Retina (tissue), 1 donor: ENCODE results near the gene C2CD2.
"Not testable (repeated sequence)": the region's sequence is repeated elsewhere in the genome, so short reads cannot be mapped to it uniquely, and the experiment has no call there.

ENCODE experiments used
- DNase-seq: peaks from one replicate; pipeline ENCODE4 v3.0.0-alpha.2; 2016

C2CD2 gene

DNA sequence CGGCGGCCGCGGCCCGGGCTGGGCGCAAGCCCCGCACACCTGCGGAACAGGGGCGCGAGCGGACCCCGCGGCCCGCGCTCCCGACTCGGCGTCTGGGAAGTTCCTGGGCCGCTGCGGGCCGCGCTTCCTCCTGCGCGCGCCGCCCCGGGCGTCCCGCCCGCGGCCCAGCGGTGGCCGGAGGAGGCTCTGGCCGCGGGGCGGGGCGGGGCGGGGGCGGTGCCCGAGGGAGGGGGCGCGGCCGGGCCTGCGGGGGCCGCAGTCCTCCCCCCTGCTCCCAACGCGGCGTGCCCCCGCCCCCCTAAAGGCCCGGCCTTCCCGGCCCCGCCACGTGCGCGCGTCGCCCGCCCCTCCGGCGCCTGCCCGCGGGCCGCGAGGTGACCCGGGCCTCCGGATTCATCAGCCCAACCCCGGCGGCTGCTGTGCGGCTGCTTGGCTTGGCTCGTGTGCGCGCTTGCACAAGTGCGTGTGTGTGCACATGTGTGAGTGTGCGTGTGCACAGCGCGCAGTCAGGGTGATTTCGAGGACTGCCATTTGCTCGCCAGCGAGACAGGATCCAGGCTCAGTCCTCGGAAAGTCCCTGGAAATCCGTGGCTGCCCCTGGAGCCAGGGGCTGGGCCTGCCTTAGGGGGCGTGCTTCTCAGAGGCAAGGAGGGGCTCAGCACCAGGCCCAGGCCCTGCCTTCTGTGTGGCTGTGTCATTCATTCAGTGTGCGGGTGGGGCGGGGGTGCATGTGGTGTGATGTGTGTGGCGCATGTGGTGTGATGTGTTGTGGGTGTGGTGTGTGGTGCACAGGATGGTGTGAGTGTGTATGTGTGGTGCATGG, at the start of gene C2CD2:
Gene C2CD2 (minus strand): TSS at position 188 of the 823 bp plus-strand sequence. CDS start 370 bp downstream, outside the sequence.
- peak; percentile 86 for DNase-seq

DNA sequence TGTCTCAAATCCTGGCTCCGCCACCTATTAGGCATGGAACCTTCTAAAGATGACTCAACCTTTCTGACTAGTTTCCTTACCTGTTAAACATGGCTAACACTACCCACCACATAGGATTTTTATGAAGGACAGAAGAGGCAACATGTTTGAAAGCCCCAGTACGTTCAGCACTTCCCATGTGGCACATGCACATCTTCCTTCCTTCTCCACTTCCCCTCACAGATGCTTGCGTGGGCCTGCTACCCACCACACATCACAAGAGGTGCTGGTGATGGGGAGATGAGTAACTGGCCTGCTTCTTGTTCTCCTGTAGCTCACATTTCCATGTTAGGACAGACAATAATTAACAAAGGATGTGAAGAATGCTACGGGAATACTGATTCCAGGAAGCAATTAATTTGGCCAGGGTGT, 49.2 kb upstream of the C2CD2 start:
- no peak for DNase-seq

DNA sequence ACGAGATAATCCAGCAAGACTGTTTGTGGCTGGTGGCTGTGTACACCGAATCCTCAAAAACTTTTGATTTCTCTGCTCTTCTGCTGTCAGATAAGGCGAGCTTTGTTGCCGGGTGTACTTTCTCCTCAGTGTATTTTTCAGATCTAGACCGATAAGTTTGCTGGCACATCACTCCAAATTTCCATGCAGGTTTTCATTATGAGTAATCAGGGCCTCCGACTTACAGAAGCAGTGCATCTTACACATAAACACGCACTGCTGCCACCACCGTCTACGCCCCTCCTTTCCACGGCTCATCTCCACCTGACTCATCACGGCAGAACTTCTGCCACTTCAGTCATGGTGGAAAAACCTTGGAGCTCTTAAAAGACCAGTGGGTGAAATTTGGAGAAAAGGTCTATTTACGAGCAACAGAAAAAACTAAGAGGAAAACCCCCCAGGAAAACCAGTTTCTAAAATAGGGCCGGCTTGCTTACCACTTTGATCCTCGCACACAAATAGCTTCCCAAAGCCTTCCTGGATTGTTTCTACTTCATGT, 48.7 kb upstream of the C2CD2 start:
- no peak for DNase-seq

DNA sequence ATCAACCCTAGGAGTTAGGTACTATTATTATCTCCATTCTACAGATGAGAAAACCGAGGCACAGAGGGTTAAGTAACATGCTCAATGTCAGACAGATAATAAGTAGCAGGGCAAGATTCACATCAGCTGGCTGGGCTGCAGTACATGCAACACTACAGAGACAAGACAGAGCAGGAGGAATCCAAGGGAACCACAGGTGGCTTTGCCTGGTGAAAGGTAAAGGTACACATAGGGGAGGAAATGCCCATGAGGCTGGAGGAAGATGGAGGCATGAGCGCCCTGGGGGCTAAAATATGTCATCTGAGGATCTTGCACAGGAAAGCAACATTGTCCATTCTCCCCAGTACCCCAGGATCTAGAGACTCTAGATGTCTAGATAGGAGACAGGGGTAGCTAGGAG, 48.0 kb upstream of the C2CD2 start:
- no peak for DNase-seq

DNA sequence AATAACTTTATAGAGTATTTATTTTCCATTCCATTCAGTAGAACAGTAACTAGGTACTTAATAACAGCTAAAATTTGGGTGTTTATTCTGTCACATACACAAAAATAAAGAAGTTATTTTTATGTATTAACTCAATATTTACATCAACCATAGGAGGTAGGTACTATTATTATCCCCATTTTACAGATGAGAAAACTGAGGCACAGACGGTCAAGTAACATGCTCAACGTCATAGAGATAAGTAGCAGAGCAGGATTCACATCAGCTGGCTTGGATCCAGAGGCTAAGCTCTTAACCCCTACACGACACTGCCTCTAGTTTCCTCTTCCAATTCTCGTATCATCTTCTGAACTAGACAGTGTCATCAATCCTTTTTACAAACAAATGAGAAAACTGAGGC, 47.1 kb upstream of the C2CD2 start:
- DNase-seq, result no peak

DNA sequence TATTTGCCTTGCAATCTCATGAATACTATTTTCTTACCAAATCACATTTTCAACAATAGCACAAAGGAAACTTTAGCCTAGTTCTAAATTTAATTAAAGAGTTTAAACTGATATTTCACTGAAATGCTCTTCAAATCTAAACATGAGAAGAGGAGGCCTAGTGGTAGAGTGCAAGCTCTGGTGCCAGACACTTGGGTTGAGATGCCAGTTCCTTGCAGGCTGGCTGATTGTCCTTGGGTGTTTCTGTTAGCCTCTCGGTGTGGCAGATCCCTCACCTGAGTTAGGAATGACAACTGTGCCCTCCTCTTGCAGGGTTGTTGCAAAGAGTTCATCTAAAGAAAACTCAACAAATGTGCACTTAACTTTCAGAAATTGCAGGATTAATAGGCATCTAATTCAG, 43.8 kb upstream of the C2CD2 start:
- DNase-seq, result no peak

DNA sequence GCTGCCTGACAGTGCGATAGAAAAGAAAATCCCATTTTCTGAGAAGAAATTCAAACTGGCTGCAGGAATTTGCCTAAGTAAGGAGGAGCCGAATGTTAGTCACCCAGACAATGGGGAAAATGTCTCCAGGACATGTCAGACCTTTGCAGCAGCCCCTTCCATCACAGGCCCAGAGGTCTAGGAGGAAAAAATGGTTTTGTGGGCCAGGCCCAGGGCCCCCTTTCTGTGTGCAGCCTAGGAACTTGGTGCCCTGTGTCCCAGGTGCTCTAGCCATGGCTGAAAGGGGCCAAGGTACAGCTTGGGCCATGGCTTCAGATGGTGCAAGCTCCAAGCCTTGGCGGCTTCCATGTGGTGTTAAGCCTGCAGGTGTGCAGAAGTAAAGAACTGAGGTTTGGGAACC, 41.8 kb upstream of the C2CD2 start:
- no peak for DNase-seq

DNA sequence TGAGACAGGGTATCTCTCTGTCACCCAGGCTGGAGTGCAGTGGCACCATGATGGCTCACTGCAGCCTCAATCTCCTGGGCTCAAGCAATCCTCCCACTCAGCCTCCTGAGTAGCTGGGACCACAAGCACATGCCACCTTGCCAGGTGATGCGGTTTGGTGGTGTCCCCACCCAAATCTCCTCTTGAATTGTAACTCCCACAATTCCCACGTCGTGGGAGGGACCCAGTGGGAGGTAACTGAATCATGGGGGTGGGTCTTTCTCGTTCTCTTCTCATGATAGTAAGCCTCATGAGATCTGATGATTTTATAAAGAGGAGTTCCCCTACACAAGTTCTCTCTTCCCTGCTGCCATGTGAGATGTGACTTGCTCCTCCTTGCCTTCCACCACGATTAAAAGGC, 40.8 kb upstream of the C2CD2 start:
- DNase-seq, result not testable (repeated sequence)

DNA sequence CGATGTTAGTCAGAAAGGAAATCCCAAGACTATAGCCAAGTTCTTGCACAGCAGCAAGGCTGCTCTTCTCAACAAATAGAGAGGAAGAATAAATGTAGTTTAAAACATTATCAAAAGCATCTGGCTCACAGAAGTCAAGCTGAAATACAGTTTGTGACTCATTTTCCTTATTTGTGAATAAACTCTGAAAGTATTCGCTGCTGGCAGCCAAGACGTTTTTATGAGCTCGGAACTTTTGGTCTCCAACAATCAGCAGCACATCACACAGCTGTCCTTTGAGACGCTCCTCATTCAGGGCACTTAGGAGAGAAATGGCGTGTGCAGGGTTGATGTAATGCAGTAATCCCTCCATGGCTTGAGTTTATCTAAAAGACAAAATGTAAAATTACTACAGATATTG, 39.9 kb upstream of the C2CD2 start:
- no peak for DNase-seq

DNA sequence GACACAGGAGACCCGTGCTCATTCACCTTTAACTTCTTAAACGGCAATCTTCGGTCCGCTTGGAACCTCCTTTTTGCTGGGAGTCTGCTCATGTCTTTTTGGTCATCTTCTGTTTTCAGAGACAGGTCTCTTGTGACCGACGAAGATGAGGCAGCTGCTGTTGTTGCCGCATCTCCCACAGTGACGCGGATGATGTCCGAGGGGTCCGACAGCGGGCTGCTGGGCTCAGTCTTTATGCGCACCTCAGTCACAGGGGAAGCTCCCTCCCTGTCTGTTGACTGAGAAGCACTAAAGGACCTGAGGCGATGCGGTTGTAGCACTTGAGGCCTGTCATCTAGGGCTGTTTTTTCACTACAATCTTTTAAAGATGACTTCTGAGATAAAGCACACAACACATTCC, 38.8 kb upstream of the C2CD2 start:
- no peak for DNase-seq

DNA sequence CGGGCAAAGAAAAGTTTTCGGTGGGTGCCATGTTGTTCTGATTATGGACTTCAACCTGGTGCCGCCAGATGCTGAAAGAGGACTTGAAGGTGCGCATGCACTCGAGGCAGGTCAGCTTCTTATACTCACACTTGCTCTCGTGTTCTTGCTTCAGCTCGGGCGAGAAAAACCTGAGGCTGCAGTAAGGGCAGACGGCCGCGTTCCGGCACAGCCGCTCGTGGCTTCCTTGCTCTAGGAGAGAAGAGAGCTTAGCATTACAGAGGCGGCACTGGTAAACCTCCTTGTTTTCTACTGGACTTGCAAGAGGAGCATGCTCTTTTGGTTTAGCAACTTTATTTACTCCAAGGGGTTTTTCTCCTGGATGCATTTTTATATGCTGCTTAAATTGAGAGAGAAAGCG, 37.8 kb upstream of the C2CD2 start:
- DNase-seq, result no peak

DNA sequence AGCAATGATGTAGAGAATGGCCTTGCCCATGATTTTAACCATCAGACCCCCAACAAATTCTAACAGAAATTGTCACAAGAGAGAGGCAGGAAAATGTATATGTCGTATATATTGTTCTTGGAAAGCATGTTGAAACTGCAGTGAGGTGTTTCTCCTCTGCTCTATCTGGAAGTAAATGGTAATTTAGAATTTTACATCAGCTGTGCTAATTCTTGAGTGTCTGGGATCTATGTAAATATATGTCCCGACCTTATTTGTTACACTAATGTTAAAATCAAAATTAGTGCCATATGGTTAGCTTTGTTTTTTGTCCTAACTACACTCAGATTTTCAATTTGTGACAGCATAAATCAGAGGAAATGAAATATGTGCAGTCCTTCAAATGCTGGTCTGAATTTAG, 35.9 kb upstream of the C2CD2 start:
- no peak for DNase-seq

DNA sequence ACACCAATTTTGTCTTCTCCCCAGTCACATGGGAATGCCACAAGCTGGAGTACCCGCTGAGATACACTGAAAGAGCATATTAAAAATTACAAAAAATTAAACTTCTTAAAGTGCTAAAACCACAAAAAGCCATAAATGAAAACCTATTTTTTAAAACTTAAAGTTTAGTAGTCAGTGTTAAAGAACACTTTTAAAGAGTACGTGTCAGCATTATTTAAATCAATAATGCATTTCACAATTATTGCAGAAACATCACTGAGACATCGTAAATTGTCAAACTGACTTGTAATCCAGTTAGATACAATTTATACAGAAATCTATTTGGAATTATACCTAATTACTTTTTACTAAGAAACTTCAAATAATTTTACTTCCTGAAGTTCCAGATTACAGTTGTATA, 33.5 kb upstream of the C2CD2 start:
- DNase-seq, result no peak

DNA sequence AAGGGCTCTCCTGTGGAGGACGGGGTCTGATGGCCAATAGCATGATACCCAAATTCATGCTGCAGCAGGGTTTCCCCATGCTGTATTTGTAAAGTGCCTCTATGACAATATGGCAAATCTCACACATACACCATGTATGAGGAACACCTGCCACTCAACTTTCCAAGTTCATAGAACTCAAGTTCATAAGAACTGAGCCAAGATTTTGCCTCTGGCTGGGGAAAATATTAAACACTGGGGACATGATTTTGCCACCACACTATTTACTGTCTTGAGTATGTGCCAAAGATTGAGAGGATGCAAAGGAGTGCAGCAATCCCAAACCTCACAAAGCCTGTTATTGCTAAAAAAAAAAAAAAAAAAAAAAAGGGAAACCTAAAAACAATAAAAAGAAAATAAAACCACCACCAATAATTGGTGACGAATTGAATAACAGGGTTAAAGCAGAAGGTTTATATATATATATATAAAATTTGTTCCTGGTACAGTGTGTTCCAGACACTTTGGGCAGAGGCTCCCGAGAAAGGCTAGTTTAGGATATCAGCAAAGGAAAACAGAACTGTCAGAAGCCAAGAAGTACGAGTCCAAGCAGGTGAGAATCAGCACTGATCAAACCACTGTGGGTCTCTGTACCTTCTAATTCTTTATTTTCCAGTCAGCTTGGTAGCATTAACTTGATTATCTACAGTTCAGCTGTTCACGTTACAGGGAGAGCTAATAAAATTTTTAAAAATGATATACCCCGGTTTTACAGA, 32.0 kb upstream of the C2CD2 start:
- no peak for DNase-seq

DNA sequence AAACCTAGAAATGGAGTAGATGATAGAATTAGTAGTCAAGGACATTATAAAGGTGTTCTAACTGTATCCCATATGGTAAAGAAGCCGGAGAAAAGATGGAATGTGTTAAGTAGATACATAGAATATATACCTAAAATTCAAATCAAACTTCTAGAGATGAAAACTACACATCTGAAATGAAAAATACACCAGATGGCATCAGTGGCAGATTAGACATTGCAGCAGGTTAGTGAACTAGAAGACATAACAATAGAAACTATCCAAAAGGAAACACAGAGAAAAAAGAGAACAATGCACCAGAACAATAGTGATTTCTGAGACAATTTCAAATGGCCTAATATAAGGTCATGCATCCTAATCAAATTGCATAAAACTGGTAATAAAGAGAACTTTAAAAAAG, 29.4 kb upstream of the C2CD2 start:
- DNase-seq, result no peak

DNA sequence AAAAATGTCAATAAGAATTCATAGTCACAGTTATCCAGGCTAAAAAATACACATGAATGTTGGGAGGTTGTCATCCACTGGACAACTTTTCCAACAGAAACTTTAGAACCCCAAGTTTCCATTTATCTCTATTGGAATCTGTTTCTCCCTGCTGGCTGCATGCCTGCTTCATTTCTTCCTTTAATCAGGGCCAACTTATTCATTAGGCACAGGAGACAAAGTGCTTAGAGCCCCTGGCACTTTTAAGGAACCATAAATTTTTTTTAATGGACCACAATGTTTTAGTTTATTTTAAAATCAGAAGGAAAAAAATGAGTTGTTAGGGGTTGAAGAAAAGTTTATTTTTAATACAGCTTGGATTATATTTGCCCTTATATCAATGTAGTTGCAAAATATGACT, 26.7 kb upstream of the C2CD2 start:
- DNase-seq, result no peak

DNA sequence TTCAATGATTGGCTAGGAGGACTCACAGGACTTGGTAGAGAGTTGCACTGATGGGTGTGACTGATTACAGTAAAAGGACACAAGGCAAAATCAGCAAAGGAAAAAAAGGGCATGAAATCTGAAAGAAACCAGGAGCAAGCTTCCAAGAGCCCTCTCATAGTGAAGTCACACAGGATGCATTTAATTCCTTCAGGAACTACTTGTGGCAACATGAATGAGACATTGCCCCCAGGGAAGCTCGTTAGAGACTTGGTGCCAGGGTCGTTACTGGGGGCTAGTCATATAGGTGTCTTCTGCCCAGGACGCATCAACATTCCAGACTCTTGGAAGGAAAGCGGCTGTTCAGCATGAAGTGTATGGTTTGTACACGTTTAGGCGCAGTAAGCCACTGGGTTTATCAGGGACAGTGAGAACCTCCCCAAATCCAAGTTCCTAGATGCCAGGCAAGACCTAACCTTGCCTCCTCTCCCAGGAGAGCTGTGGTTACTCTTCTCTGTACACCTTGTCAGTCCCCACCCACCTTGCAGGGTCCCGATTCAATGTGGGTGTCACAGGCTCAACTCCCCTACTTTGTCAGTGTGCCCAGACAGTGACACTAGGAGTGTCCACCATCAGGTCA, 26.0 kb upstream of the C2CD2 start:
- DNase-seq, result no peak

DNA sequence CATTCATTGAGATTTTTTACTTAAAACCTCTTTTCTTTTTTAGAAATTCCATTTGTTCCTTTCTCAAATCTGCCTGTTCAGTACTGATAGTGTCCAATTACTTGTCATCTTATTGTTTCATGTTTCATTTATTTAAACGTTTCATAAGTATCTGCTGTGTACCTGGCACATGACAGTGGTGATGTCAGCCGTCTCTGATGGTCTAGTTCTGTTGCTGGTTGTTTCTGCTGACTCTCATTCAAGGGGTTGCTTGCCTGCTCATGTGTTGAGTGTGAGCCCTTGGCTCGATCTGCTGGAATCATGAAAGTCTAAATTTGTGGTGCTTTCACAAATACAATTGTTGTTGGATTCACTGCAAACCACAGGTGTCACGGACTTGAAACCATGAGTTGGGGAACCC, 25.5 kb upstream of the C2CD2 start:
- DNase-seq, result no peak

DNA sequence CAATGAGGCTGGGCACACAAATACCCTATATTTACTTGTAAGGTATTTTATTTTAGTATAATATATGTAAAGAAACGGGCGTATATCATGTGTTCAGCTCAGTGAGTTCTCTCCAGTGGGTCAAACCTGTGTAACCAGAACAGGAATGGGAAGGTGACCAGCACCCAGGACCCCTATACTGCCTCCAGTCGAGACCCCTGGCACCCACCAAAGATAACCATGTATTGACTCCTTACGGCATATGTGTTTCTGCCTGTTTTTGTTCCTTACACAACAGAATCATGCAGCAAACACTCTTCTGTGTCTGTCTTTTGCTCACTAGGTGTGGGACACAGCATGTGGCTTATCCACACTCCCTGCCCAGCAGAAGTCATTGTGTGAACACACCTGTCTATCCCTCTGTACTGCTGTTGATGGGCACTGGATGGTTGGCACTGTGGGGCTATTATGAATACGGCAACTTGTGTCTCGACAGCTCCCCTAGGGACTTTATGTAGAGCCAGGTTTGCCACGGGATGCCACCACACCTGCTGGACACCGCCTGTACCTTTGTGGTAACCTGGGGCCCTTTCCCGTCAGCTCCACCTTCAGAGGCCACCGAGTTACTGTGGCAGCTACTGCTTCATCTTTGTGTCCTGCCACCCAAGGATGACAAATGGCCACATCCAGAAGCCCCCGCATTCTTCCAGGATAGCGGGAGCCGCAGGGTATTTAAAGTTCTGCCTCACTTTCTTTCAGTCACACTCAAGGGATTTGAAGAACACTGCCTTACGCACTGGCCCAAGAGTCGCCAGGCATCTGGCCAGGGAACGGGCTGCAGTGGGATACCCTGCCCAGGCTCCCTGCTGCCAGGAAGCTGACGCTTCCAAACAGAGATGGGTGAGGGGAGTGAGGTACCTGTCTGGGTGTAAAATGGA, 23.5 kb upstream of the C2CD2 start:
- DNase-seq, result no peak

DNA sequence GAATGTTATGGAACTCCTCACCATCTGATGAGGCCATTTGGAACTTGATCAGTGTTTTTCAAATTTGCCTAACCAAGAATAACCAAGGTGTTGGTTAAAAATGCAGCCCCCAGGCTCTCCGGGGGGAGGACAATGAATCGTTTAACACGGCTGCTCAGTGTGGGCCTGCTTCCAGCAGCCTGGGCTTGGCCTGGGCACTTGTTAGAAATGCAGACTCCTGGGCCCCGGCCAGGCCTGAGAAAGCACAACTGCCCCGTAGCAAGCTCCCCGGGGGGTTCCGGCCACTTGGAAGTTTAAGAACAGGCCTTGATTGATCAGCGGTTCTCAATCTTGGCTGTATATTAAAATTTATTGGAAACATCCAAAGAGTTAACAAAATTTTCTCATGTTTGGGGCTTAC, 22.8 kb upstream of the C2CD2 start:
- no peak for DNase-seq

DNA sequence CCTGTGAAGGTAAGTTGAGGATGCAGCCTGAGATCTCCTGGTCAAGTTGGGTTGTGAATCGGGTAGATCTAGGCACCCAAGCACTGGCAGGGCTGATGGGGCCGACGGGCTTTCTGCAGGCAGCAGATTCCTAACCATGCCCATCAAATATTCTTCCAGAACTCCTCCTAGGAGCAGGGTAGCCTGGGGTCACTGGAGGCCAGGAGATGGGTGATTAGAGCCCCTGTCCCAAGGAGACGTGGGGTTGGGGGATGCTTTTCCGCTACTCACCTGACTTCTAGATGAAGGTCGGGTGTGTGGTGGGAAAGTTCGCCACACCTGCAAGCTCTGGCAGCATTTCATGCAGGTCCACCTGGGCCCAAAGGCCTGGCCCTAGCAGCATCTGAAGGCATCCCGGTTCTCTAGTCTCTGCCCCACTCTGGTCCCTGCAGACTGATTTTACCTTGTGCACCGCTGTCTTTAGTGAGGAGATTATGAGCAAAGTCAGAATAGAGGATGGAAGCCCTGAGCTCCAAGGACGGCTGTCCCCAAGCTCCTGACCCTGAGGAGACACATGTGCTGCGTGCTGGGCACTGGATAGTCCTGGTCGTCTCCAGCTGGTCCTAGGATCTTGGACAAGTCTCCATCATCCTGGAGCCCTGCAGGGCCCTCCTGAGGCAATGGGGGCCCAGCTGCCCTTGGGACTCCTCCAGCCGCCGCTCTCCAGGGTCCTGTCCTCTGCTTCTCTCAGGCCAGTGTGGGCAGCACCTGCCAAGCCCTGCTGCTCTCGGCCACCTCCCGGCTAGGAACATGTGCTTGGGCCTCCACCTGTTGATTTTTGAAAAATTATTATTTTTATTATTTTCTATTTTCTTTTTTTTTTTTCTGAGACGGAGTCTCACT, 21.8 kb upstream of the C2CD2 start:
- no peak for DNase-seq

DNA sequence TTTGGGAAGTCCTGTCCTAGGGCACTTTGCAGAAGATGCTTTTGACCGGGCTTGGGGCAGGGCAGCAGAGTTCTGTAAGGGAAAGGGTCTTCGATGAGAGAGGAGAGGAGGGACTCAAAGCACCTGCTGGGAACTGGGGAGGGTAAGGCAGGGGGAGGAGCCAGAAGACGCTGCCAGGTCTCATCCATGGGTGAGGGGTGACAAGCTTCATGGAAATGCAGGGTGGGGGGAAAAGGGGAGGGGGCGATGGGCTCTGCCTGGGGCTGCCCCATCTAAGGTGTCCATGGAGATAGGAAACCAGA, 20.9 kb upstream of the C2CD2 start:
- no peak for DNase-seq
